Measurements from ENCODE around the gene SERPINB4. TPM values are rescaled to one million over a fixed set of nuclear protein-coding genes. Genes with fewer than 3 reads are reported as not detected.

The SERPINB4 gene
- total RNA-seq, 1 donor from 2014 or later = not detected

DNA sequence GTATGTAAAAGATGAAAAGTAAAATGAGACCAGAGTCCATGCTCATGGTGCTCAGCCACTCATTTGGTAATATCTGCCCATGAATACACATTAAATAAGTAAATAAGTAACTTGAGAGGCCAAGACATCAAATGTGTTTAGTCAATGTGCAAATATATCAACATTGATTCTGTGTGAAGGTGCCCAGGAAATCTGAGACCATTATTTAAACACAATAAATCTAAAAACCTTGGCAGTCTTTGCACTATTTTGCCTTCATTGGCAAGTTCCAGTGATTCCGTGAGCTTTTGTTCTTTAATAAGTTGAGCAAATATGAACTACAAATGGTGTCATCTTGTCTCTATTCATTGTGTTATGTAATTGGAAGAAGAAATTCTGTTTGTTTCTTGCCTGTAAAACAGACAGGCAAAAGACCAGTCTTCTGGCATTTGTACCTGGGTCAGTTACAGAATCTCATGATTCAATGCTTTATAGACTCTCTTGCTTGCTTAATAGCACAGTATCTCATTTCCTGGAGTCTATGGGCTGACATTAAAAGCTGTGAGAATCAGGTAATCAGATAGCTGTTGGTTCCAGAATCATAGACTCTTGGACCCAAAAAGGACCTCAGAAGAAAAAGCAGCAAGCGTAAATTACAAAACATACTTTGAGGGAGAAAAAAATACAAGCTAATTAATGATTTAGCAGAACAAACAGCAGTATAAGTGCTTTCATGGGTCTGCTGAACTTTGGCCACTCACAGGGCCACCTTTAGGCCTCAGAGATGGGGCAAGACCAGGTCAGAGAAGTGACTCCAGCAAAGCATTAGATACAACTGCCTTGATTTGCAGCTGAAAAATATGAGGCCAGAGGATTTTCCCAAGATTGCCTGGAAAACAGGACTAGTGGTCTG lies 37.6 kb upstream of the SERPINB4 start:
- Mint-ChIP-seq H3K27me3 (ENCODE audit: low read depth, unreplicated experiment) (no peaks in the 10 kb centered on the region), H3K4me1 (ENCODE audit: low read depth, unreplicated experiment) (peaks cover 27% of the 10 kb centered on the region), H3K36me3 (ENCODE audit: low read depth, unreplicated experiment) (no peaks in the 10 kb centered on the region), H3K9me3 (ENCODE audit: unreplicated experiment) (peaks cover 4% of the 10 kb centered on the region), H3K4me3 (ENCODE audit: unreplicated experiment) (no peak overlapping the region), H3K27ac (ENCODE audit: unreplicated experiment) (no peak overlapping the region)
- Histone ChIP-seq H3K36me3 (ENCODE audit: insufficient read depth, low read length) (no peaks in the 10 kb centered on the region), H2AFZ (ENCODE audit: low read depth, low read length) (no peak overlapping the region), H3K4me3 (ENCODE audit: insufficient read depth, low read depth, low read length) (no peak overlapping the region), H3K27ac (ENCODE audit: low read depth, low read length) (no peak overlapping the region), H3K79me2 (ENCODE audit: insufficient read depth, low read length) (no peaks in the 10 kb centered on the region), H3K27me3 (ENCODE audit: insufficient read depth, low read length) (no peaks in the 10 kb centered on the region), H3K4me2 (ENCODE audit: low read length) (no peak overlapping the region), H3K9ac (ENCODE audit: low read length) (no peak overlapping the region), H4K20me1 (ENCODE audit: insufficient read depth, low read length) (no peaks in the 10 kb centered on the region), H3K9me3 (ENCODE audit: insufficient read depth, low read depth, low read length) (no peaks in the 10 kb centered on the region), H3K4me1 (ENCODE audit: insufficient read depth, low read length) (peaks cover 4% of the 10 kb centered on the region)
- DNase-seq (ENCODE audit: low read depth) = no peak
- no peak for TF ChIP-seq EZH2 (IDR thresholded peaks at IDR 0.05; ENCODE audit: insufficient read depth, low read length)
- TF ChIP-seq, protein P1, sequence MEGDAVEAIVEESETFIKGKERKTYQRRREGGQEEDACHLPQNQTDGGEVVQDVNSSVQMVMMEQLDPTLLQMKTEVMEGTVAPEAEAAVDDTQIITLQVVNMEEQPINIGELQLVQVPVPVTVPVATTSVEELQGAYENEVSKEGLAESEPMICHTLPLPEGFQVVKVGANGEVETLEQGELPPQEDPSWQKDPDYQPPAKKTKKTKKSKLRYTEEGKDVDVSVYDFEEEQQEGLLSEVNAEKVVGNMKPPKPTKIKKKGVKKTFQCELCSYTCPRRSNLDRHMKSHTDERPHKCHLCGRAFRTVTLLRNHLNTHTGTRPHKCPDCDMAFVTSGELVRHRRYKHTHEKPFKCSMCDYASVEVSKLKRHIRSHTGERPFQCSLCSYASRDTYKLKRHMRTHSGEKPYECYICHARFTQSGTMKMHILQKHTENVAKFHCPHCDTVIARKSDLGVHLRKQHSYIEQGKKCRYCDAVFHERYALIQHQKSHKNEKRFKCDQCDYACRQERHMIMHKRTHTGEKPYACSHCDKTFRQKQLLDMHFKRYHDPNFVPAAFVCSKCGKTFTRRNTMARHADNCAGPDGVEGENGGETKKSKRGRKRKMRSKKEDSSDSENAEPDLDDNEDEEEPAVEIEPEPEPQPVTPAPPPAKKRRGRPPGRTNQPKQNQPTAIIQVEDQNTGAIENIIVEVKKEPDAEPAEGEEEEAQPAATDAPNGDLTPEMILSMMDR (IDR thresholded peaks at IDR 0.05; ENCODE audit: insufficient read depth, low read depth, low read length) = no peak
- FAIRE-seq = no peak

DNA sequence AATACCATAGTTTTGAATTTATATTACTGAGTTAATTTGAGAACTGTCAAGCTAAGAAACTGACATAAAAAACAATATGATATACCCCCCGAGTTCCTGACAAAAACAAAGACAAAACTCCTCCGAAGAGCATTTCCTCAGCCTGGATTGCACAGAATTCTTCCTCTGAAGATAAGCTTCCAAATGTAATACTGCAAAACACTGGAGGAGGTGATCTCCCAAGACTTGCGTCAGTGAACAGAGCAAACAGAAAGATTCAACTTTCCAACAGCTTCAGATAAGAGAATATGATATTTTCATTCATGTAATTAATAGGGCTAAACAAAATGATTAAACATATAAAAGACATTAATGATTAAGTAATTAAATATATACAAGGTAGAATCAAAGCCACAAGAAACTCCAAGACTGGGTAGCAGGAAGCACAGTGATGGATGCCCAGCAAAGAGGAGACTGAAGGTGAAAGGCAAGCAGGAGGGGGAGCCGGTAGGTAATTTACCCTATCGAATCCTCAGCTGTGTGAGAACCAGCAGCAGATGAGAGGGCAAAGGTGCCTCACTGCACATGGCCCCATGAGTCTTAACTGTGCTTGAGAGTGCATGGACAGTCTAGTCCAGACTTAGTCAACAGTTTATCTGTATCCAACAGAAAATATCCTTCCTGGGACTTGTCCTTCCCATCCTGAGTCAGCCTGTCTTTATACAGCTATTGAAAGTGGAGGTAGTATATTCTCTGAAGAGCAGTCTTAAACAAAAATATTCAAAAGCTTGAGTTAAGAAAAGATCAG lies 36.0 kb upstream of the SERPINB4 start:
- H3K4me2 ChIP-seq (ENCODE audit: low read length) = no peak overlapping the region
- Mint-ChIP-seq H3K9me3 (ENCODE audit: unreplicated experiment) (peaks cover 4% of the 10 kb centered on the region), H3K4me1 (ENCODE audit: low read depth, unreplicated experiment) (peaks cover 26% of the 10 kb centered on the region), H3K36me3 (ENCODE audit: low read depth, unreplicated experiment) (no peaks in the 10 kb centered on the region), H3K27ac (ENCODE audit: unreplicated experiment) (no peak overlapping the region), H3K4me3 (ENCODE audit: unreplicated experiment) (no peak overlapping the region), H3K27me3 (ENCODE audit: low read depth, unreplicated experiment) (no peaks in the 10 kb centered on the region)
- H3K4me1 ChIP-seq (ENCODE audit: insufficient read depth, low read length) = peaks cover 4% of the 10 kb centered on the region
- DNase-seq (ENCODE audit: low read depth) (no peak), FAIRE-seq (no peak)
- no peak overlapping the region for H2AFZ ChIP-seq (ENCODE audit: low read depth, low read length)
- H4K20me1 ChIP-seq (ENCODE audit: insufficient read depth, low read length) = no peaks in the 10 kb centered on the region
- H3K36me3 ChIP-seq (ENCODE audit: insufficient read depth, low read length) = no peaks in the 10 kb centered on the region
- H3K9me3 ChIP-seq (ENCODE audit: insufficient read depth, low read depth, low read length) = no peaks in the 10 kb centered on the region
- H3K27me3 ChIP-seq (ENCODE audit: insufficient read depth, low read length) = no peaks in the 10 kb centered on the region
- no peaks in the 10 kb centered on the region for H3K79me2 ChIP-seq (ENCODE audit: insufficient read depth, low read length)
- H3K27ac ChIP-seq (ENCODE audit: low read depth, low read length) = no peak overlapping the region
- TF ChIP-seq EZH2 (IDR thresholded peaks at IDR 0.05; ENCODE audit: insufficient read depth, low read length) = no peak
- no peak overlapping the region for H3K9ac ChIP-seq (ENCODE audit: low read length)
- no peak overlapping the region for H3K4me3 ChIP-seq (ENCODE audit: insufficient read depth, low read depth, low read length)

DNA sequence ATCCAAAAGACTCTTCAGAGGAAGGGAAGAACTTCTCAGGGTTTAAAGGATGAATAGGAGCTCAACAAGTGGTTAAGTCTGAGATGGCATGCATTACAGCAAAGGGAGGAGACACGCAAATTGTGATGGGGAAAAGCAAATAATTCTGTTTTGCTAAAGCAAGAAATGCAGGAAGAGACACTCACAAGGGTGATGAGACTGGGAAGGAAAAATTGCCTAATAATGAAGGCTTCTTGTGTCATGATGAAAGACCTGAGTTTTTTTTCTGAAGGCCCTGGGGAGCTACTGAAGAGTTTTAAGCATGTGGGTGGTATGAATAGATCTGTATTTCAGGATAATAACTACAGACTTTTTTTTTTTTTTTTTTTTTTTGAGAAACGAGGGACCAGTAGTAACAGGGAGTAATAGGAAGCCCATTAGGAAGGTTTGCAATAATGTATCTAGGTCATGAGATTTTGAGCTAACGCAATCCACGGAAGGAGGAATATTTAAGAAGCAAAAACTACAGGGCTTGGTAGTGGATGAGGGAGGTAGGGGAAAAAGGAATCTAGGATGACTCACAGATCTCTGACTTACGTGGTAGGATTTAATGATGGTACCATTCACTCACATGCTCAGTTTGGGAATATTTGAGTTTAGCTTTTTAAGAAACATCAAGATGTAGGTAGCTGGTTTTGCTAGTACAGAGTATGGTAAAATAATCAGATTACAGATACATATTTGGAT lies 33.6 kb upstream of the SERPINB4 start:
- no peaks in the 10 kb centered on the region for H3K9me3 Mint-ChIP-seq (ENCODE audit: unreplicated experiment)
- Histone ChIP-seq H3K79me2 (ENCODE audit: insufficient read depth, low read length) (no peaks in the 10 kb centered on the region), H3K4me3 (ENCODE audit: insufficient read depth, low read depth, low read length) (no peak overlapping the region), H4K20me1 (ENCODE audit: insufficient read depth, low read length) (no peaks in the 10 kb centered on the region), H3K27me3 (ENCODE audit: insufficient read depth, low read length) (no peaks in the 10 kb centered on the region), H3K9me3 (ENCODE audit: insufficient read depth, low read depth, low read length) (no peaks in the 10 kb centered on the region), H2AFZ (ENCODE audit: low read depth, low read length) (no peak overlapping the region), H3K27ac (ENCODE audit: low read depth, low read length) (no peak overlapping the region), H3K4me1 (ENCODE audit: insufficient read depth, low read length) (no peaks in the 10 kb centered on the region), H3K9ac (ENCODE audit: low read length) (no peak overlapping the region), H3K4me2 (ENCODE audit: low read length) (no peak overlapping the region), H3K36me3 (ENCODE audit: insufficient read depth, low read length) (no peaks in the 10 kb centered on the region)
- H3K36me3 Mint-ChIP-seq (ENCODE audit: low read depth, unreplicated experiment) = no peaks in the 10 kb centered on the region
- peaks cover 10% of the 10 kb centered on the region for H3K4me1 Mint-ChIP-seq (ENCODE audit: low read depth, unreplicated experiment)
- TF ChIP-seq, protein P1 (IDR thresholded peaks at IDR 0.05; ENCODE audit: insufficient read depth, low read depth, low read length) = no peak
- TF ChIP-seq EZH2 (IDR thresholded peaks at IDR 0.05; ENCODE audit: insufficient read depth, low read length) = no peak
- no peaks in the 10 kb centered on the region for H3K27me3 Mint-ChIP-seq (ENCODE audit: low read depth, unreplicated experiment)
- no peak for DNase-seq (ENCODE audit: low read depth)
- FAIRE-seq = no peak
- H3K27ac Mint-ChIP-seq (ENCODE audit: unreplicated experiment) = peak overlapping the region; percentile 37
- H3K4me3 Mint-ChIP-seq (ENCODE audit: unreplicated experiment) = no peak overlapping the region

Data from astrocyte (in vitro differentiated cells and primary cell).